ENCODE results near the gene LRRC56. TPM values are rescaled to one million over a fixed set of nuclear protein-coding genes. Genes with fewer than 3 reads are reported as not detected.

The LRRC56 gene
- total RNA-seq, 1 experiment from 2014 or later, result 0.34 TPM

DNA sequence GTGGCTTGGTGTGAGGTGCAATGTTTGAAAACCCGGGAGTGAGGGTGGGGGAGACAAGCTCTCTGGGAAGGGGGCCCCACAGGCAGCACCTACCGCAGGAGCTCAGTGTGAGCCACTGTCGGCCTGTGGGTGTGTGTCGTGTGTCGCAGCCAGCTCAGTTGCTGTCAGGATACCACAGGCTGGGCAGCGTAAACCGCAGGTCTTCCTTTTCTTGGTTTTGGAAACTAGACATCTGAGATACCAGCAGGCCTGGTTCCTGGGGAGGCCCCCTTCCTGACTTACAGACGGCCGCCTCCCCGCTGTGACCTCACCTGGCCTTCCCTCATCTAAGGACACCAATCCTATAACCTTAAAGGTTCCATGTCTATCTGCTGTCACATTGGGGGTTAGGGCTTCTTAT, 59.0 kb downstream of the LRRC56 start:
- DNase-seq (ENCODE audit: low read depth), result no peak

DNA sequence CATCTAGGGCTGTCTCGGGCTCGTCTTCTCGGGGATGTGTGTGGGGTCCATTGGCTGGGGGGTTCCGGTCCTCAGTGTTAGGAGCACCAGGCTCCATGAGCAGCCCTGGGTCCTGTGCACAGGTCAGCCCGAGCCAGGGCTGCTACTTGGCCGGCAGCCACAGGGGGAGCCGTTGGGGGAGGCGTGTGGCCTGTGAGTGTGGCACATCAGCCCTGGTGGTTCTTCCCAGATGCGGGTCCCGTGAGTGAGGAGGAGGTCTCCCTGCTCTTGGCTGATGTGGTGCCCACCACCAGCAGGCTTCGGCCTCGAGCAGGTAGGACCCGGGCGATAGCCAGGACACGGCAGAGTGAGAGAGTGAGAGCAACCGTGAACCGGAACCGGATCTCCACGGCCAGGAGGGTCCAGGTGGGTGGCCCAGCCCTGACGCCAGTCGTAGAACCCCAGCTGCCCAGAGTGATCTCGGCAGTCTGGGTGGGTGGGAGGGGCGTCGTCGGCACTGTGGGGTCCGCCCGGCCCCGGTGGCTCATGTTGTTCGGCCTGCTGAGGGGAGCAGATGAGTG, 59.9 kb downstream of the LRRC56 start:
- DNase-seq (ENCODE audit: low read depth), result no peak

DNA sequence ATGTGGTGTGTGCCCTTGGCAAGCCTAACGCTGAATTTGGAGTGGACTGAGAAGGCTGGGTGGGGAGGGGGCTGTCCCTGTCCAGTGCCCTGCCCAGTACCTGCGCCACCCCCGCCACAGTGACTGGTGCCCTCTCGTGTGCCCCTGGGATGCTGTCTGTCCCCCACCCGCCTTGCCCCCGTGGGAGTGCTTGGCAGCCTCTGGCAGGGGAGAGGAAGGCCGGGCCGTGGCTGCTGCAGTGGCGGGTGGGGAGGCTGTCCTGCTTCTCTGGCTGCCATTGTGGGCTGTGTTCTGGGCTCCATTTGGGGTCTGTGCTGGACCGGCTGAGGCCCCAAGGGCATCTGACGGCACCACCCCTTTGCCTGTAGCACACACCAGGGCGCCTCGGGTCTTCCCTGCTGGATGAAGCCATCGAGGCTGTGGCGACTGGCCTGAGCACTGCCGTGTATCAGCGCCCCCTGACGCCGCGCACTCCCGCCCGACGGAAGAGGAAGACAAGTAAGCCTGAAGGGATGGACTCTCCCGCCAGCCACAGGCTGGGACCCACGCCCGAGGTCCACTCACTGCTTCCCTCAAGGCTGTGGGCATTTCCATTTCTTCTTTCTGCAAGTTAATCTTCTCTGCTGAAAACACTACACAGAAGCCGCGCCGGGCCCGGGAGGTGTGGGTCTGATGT, 60.8 kb downstream of the LRRC56 start:
- no peak for DNase-seq (ENCODE audit: low read depth)

DNA sequence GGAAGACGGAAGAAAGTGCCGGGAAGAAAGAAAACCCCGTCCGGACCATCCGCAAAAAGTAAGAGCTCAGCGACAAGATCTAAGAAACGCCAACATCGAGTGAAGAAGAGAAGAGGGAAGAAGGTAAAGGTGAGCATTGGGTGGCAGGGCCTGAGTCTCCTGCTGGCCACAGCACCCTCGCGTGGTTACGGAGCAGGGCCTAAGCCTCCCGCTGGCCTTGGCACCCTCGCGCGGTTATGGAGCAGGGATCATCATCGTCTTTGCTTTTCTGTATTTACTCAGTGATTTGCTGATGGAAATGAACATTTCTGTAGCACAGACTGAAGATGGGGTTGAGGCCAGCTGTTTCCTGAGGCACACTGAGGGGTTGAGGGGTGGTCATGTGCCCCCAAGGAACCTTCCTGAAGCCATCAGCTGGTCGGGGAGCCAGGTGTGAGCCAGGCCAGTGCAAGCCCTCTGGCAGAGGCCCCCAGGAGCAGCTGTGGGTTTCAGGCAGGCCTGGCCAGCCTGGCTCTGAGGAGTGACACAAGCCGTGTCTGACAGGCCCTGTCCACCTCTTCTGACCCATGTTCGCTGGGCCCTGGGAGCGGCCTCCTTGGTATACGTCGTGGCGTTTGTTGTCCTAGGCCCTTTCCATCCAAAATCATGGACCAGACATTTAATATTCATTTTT, 64.4 kb downstream of the LRRC56 start:
- DNase-seq (ENCODE audit: low read depth), result no peak

DNA sequence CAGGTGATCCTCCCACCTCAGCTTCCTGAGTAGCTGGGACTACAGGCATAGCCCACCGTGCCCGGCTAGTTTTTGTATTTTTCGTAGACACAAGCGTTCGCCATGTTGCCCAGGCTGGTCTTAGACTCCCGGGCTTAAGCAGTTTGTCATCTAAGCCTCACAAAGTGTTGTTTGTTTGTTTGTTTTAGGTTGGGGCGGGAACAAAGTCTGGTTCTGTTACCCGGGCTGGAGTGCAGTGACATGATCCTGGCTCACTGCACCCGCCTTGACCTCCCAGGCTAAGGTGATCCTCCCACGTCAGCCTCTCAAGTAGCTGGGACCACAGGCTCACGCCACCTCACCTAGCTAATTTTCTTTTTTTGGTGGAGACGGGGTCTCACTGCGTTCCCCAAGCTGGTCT, 65.8 kb downstream of the LRRC56 start:
- no peak for DNase-seq (ENCODE audit: low read depth)

Other genes with a start within 250 kb of the LRRC56 start
- 5.2 and 8.5 TPM in 2 replicates for gene PGGHG, start 248.4 kb upstream of the LRRC56 start, total RNA-seq (2014; rRNA removed; shearing (Covaris generic))
- gene IFITM5, start 238.0 kb upstream of the LRRC56 start, total RNA-seq (2014; rRNA removed; shearing (Covaris generic)), result not detected in 2 replicates
- 80.0 and 89.8 TPM in 2 replicates for gene IFITM2, start 229.7 kb upstream of the LRRC56 start, total RNA-seq (2014; rRNA removed; shearing (Covaris generic))
- 1,883 and 3,156 TPM in 2 replicates for gene IFITM1, start 223.5 kb upstream of the LRRC56 start, total RNA-seq (2014; rRNA removed; shearing (Covaris generic))
- 821 and 984 TPM in 2 replicates for gene IFITM3, start 216.7 kb upstream of the LRRC56 start, total RNA-seq (2014; rRNA removed; shearing (Covaris generic))
- 2.8 and 9.4 TPM in 2 replicates for gene B4GALNT4, start 168.0 kb upstream of the LRRC56 start, total RNA-seq (2014; rRNA removed; shearing (Covaris generic))
- gene PKP3, start 143.3 kb upstream of the LRRC56 start, total RNA-seq (2014; rRNA removed; shearing (Covaris generic)), result 7.9 and 10.6 TPM in 2 replicates
- gene SIGIRR, start 122.5 kb upstream of the LRRC56 start, total RNA-seq (2014; rRNA removed; shearing (Covaris generic)), result 2.5 and 3.4 TPM in 2 replicates
- gene ANO9, start 95.5 kb upstream of the LRRC56 start, total RNA-seq (2014; rRNA removed; shearing (Covaris generic)), result 0.20 TPM in 1 of 2 replicates, not detected in the other
- 27.5 and 35.5 TPM in 2 replicates for gene PTDSS2, start 87.2 kb upstream of the LRRC56 start, total RNA-seq (2014; rRNA removed; shearing (Covaris generic))
- 169 and 259 TPM in 2 replicates for gene RNH1, start 30.3 kb upstream of the LRRC56 start, total RNA-seq (2014; rRNA removed; shearing (Covaris generic))
- gene HRAS, start 2.0 kb upstream of the LRRC56 start, total RNA-seq (2014; rRNA removed; shearing (Covaris generic)), result 56.9 and 110 TPM in 2 replicates
- 1.1 and 3.8 TPM in 2 replicates for gene LMNTD2, start 23.2 kb downstream of the LRRC56 start, total RNA-seq (2014; rRNA removed; shearing (Covaris generic))
- gene RASSF7, start 23.4 kb downstream of the LRRC56 start, total RNA-seq (2014; rRNA removed; shearing (Covaris generic)), result 53.4 and 56.0 TPM in 2 replicates
- 17.0 and 24.3 TPM in 2 replicates for gene PHRF1, start 38.9 kb downstream of the LRRC56 start, total RNA-seq (2014; rRNA removed; shearing (Covaris generic))
- gene IRF7, start 78.4 kb downstream of the LRRC56 start, total RNA-seq (2014; rRNA removed; shearing (Covaris generic)), result not detected in 2 replicates
- not detected in 2 replicates for gene CDHR5, start 87.4 kb downstream of the LRRC56 start, total RNA-seq (2014; rRNA removed; shearing (Covaris generic))
- not detected in 2 replicates for gene SCT, start 89.7 kb downstream of the LRRC56 start, total RNA-seq (2014; rRNA removed; shearing (Covaris generic))
- not detected in 2 replicates for gene DRD4, start 99.7 kb downstream of the LRRC56 start, total RNA-seq (2014; rRNA removed; shearing (Covaris generic))
- 31.0 and 50.8 TPM in 2 replicates for gene DEAF1, start 157.7 kb downstream of the LRRC56 start, total RNA-seq (2014; rRNA removed; shearing (Covaris generic))
- 7.9 and 14.9 TPM in 2 replicates for gene TMEM80, start 158.3 kb downstream of the LRRC56 start, total RNA-seq (2014; rRNA removed; shearing (Covaris generic))
- 4.9 and 10.6 TPM in 2 replicates for gene EPS8L2, start 168.7 kb downstream of the LRRC56 start, total RNA-seq (2014; rRNA removed; shearing (Covaris generic))
- 247 and 252 TPM in 2 replicates for gene TALDO1, start 209.9 kb downstream of the LRRC56 start, total RNA-seq (2014; rRNA removed; shearing (Covaris generic))
- 22.5 and 25.6 TPM in 2 replicates for gene GATD1, start 240.0 kb downstream of the LRRC56 start, total RNA-seq (2014; rRNA removed; shearing (Covaris generic))